Measurements from ENCODE around the gene SPTBN1. TPM values are rescaled to one million over a fixed set of nuclear protein-coding genes. Genes with fewer than 3 reads are reported as not detected.

SPTBN1 gene
- total RNA-seq, 3 donors from 2014 or later (not counting 1 experiment from before 2014, with no cell fraction given), result 65.7 to 142 (median 68.3) TPM

- no peaks in the 10 kb centered on the region for H3K36me3 Mint-ChIP-seq
- H3K27ac Mint-ChIP-seq, result peak overlapping the region; percentile 83 to 89
- WGBS (ENCODE audit: insufficient coverage), result 37% methylated on average over 4 of the region's 5 CpGs
- H3K9me3 ChIP-seq (ENCODE audit: control insufficient read depth, insufficient read depth, low read length), result no peaks in the 10 kb centered on the region
- no peak overlapping the region for H3K4me3 ChIP-seq (ENCODE audit: low read length)
- H3K4me3 Mint-ChIP-seq, result peak overlapping the region; percentile 68
- H3K4me1 Mint-ChIP-seq, result peaks cover 50 to 65% of the 10 kb centered on the region in 2 donors
- H3K9me3 Mint-ChIP-seq, result no peaks in the 10 kb centered on the region
- H3K27ac ChIP-seq (ENCODE audit: low read length), result peak overlapping the region; percentile 10
- H3K4me1 ChIP-seq (ENCODE audit: control insufficient read depth, insufficient read depth, low read length), result peaks cover 64% of the 10 kb centered on the region
- TF ChIP-seq CTCF (IDR thresholded peaks at IDR 0.05), result no peak
- no peaks in the 10 kb centered on the region for H3K27me3 ChIP-seq (ENCODE audit: control insufficient read depth, insufficient read depth, low read length)
- intact Hi-C loops (cut with micrococcal nuclease), result loop anchor here (1.0 to 2.0 kb wide), 2 partner anchors 36 to 75 kb away; no protein-coding TSS in a partner anchor
- H3K27me3 Mint-ChIP-seq (ENCODE audit: low read depth in 2 of 2), result no peaks in the 10 kb centered on the region
- DNase-seq (peak in 1 of 2 donors; percentile 54), ATAC-seq (peak; percentile 60 to 77 (median 75))
- peaks cover 14% of the 10 kb centered on the region for H3K36me3 ChIP-seq (ENCODE audit: control insufficient read depth, insufficient read depth, low read length)
Measured at GRCh38 chr2:54597153-54597848, 141.2 kb downstream of the SPTBN1 start.

- H3K27ac Mint-ChIP-seq, result peak overlapping the region in 1 of 2 donors; percentile 89
- DNase-seq, result no peak
- intact Hi-C loops (cut with micrococcal nuclease), result no loop called here
- 95% methylated on average over 14 of the region's 14 CpGs for WGBS (ENCODE audit: insufficient coverage)
- H3K4me1 Mint-ChIP-seq, result peaks cover 61 to 73% of the 10 kb centered on the region in 2 donors
- peaks cover 69% of the 10 kb centered on the region for H3K4me1 ChIP-seq (ENCODE audit: control insufficient read depth, insufficient read depth, low read length)
- H3K4me3 ChIP-seq (ENCODE audit: low read length), result no peak overlapping the region
- ATAC-seq, result no peak
- no peaks in the 10 kb centered on the region for H3K9me3 Mint-ChIP-seq
- no peak overlapping the region for H3K27ac ChIP-seq (ENCODE audit: low read length)
- no peaks in the 10 kb centered on the region for H3K36me3 Mint-ChIP-seq
- no peaks in the 10 kb centered on the region for H3K27me3 Mint-ChIP-seq (ENCODE audit: low read depth in 2 of 2)
- no peaks in the 10 kb centered on the region for H3K9me3 ChIP-seq (ENCODE audit: control insufficient read depth, insufficient read depth, low read length)
- peaks cover 14% of the 10 kb centered on the region for H3K36me3 ChIP-seq (ENCODE audit: control insufficient read depth, insufficient read depth, low read length)
- TF ChIP-seq CTCF (IDR thresholded peaks at IDR 0.05), result no peak
- H3K27me3 ChIP-seq (ENCODE audit: control insufficient read depth, insufficient read depth, low read length), result no peaks in the 10 kb centered on the region
- H3K4me3 Mint-ChIP-seq, result no peak overlapping the region
Measured at GRCh38 chr2:54598347-54599325, 142.5 kb downstream of the SPTBN1 start.

GRCh38 chr2:54599326-54599710 is 143.2 kb downstream of the SPTBN1 start:
- Mint-ChIP-seq H3K36me3 (no peaks in the 10 kb centered on the region), H3K4me3 (no peak overlapping the region), H3K27me3 (ENCODE audit: low read depth in 2 of 2) (no peaks in the 10 kb centered on the region), H3K4me1 (peaks cover 64 to 79% of the 10 kb centered on the region in 2 donors), H3K27ac (peak overlapping the region in 1 of 2 donors; percentile 89), H3K9me3 (no peaks in the 10 kb centered on the region)
- no peak overlapping the region for H3K4me3 ChIP-seq (ENCODE audit: low read length)
- H3K27me3 ChIP-seq (ENCODE audit: control insufficient read depth, insufficient read depth, low read length), result no peaks in the 10 kb centered on the region
- over 99% methylated on average over 5 of the region's 5 CpGs for WGBS (ENCODE audit: insufficient coverage)
- intact Hi-C loops (cut with micrococcal nuclease), result no loop called here
- DNase-seq, result no peak
- peak overlapping the region; percentile 13 for H3K27ac ChIP-seq (ENCODE audit: low read length)
- peaks cover 14% of the 10 kb centered on the region for H3K36me3 ChIP-seq (ENCODE audit: control insufficient read depth, insufficient read depth, low read length)
- H3K4me1 ChIP-seq (ENCODE audit: control insufficient read depth, insufficient read depth, low read length), result peaks cover 75% of the 10 kb centered on the region
- no peak for TF ChIP-seq CTCF (IDR thresholded peaks at IDR 0.05)
- ATAC-seq, result no peak
- H3K9me3 ChIP-seq (ENCODE audit: control insufficient read depth, insufficient read depth, low read length), result no peaks in the 10 kb centered on the region

Measured in natural killer cell (primary cell).